KOPT-K1 (cell line): ENCODE data around the gene SCNN1A.

Experiments used
- H3K27ac ChIP-seq: fragments of 200-600 bp; sonication (generic); 2 replicates; pipeline ENCODE4 v1.5.1; 2016; ENCODE audit warnings: antibody characterized with exemption, mild to moderate bottlenecking, low read depth, low read length; ENCODE audit not compliant: poor library complexity, severe bottlenecking
- H3K36me3 ChIP-seq: fragments of 200-600 bp; sonication (generic); 2 replicates; pipeline ENCODE4 v1.5.1; 2017; ENCODE audit warnings: antibody characterized with exemption, mild to moderate bottlenecking, low read length, moderate library complexity; ENCODE audit not compliant: insufficient read depth
- H3K9me3 ChIP-seq: fragments of 200-600 bp; sonication (generic); 2 replicates; pipeline ENCODE4 v1.5.1; 2017; ENCODE audit warnings: antibody characterized with exemption, low read length, mild to moderate bottlenecking; ENCODE audit not compliant: insufficient read depth, poor library complexity, severe bottlenecking

Gene SCNN1A

GRCh38 chr12:6317693-6318439 is 57.5 kb downstream of the SCNN1A start:
- no peaks in the 10 kb centered on the region for H3K36me3 ChIP-seq
- no peak overlapping the region for H3K27ac ChIP-seq
- no peaks in the 10 kb centered on the region for H3K9me3 ChIP-seq

- Histone ChIP-seq H3K9me3 (no peaks in the 10 kb centered on the region), H3K36me3 (no peaks in the 10 kb centered on the region), H3K27ac (no peak overlapping the region)
These were observed 58.3 kb downstream of the SCNN1A start for GRCh38 chr12:6316921-6317692.

GRCh38 chr12:6315704-6316597 is 59.4 kb downstream of the SCNN1A start:
- no peaks in the 10 kb centered on the region for H3K36me3 ChIP-seq
- no peaks in the 10 kb centered on the region for H3K9me3 ChIP-seq
- H3K27ac ChIP-seq, result no peak overlapping the region

DNA sequence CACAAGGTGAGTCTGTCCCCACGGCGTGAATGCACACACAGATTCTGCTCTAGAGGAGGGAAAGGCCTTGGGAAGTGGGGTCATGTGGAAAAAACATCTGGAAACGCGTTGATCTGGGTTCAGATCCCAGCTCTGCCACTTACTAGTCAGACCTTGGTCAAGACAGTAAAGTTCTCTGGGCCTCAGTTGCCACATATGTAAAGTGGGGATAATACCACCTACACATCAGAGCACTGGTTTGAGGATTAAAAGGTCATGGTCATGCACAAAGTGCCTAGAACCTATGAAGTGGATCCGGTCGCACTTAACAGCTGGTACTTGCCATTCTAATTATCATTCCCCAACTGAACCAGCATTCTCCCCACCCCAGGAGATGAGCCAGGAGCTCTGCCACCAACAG is 60.2 kb downstream of the SCNN1A start:
- Histone ChIP-seq H3K9me3 (no peaks in the 10 kb centered on the region), H3K36me3 (no peaks in the 10 kb centered on the region), H3K27ac (no peak overlapping the region)

DNA sequence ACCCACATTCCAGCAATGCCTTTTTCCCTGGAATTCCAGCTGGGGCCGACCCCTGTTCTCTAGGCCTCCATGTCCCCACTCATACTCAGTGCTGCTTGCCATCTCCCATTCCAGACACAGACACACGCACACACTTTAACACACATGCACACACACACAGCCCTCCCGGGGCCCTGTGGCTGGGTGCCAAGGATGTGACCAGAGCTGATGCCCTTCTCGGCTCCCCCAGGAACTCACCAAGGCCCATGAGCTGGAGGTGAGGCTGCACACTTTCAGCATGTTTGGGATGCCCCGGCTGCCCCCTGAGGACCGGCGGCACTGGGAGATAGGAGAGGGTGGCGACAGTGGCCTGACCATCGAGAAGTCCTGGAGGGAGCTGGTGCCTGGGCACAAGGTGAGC is 60.6 kb downstream of the SCNN1A start:
- Histone ChIP-seq H3K27ac (no peak overlapping the region), H3K9me3 (no peaks in the 10 kb centered on the region), H3K36me3 (no peaks in the 10 kb centered on the region)

GRCh38 chr12:6313326-6313940 is 61.9 kb downstream of the SCNN1A start:
- no peaks in the 10 kb centered on the region for H3K36me3 ChIP-seq
- H3K9me3 ChIP-seq, result no peaks in the 10 kb centered on the region
- no peak overlapping the region for H3K27ac ChIP-seq

- Histone ChIP-seq H3K27ac (no peak overlapping the region), H3K36me3 (no peaks in the 10 kb centered on the region), H3K9me3 (no peaks in the 10 kb centered on the region)
These were observed 62.6 kb downstream of the SCNN1A start for GRCh38 chr12:6312529-6313325.

DNA sequence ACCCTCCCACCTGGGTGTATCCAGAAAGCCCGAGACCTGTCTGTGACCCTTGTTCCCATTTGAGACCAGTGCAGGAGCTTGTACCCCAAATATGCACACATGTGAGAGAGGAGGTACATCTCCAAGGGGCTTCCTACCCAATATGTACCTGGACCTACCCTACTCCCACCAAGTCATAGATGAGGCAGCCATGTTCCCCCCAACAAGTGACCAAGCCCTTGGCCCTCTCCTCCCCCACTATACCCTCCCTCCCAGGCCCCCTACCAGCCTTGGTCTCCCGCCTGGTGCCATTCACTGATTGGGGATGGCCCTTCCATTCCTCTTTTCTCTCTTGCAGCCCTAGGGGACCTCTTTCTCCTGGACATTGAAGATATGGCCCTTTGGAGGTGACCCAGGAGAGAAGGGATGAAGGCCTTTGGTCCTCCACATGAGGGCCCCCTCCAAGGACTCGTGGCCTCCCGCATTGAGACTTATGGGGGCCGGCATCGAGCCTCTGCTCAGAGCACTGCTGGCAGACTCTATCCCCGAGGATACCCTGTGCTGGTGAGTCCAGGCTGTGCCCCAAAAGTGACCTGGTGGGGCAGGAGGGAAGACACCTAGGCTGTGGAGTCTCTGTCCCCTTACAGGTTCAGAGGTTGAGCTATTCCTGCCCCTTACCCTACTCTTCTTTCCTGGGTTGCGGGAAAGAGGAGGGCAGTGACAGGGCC is 63.4 kb downstream of the SCNN1A start:
- no peaks in the 10 kb centered on the region for H3K9me3 ChIP-seq
- H3K36me3 ChIP-seq, result no peaks in the 10 kb centered on the region
- no peak overlapping the region for H3K27ac ChIP-seq

DNA sequence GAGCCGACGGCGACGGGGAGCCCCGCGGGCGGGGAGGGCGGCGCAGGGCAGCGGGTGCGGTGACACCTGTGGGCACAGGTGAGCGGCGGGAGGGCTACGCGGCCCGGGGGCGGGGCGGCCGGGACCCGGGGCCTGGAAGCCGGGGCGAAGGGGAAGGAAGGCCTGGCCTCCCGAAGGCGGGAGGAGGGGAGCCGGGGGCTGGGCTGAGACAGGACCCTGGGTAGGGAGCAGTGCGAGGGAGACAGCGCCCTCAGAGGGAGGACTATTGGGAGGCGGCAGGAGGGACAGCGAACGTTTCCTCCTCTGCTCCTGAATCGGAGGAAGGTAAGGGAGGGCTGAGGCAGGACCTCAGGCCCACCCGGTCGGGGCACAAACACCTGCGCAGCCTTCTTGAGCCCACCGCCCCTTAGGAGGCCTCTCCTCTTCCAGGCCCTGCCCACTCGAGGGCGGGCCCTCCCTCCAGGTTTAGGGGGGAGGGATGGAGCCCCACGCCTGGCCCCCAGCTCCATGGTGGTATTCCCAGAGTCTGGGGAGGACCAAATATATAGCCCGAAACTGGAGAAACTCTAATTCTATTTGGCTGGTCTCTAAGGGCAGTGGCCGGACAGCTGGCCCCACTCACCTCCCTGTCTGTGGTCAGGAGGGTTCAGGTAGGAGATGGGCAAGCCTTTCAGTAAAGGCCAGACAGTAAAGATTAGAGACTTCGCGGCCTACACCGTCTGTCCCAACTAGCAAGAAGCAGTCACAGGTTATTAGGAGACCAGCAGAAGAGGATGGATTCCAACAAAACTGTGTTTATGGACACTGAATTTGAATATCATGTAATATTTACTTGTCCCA is 64.4 kb downstream of the SCNN1A start:
- no peaks in the 10 kb centered on the region for H3K9me3 ChIP-seq
- no peak overlapping the region for H3K27ac ChIP-seq
- no peaks in the 10 kb centered on the region for H3K36me3 ChIP-seq

DNA sequence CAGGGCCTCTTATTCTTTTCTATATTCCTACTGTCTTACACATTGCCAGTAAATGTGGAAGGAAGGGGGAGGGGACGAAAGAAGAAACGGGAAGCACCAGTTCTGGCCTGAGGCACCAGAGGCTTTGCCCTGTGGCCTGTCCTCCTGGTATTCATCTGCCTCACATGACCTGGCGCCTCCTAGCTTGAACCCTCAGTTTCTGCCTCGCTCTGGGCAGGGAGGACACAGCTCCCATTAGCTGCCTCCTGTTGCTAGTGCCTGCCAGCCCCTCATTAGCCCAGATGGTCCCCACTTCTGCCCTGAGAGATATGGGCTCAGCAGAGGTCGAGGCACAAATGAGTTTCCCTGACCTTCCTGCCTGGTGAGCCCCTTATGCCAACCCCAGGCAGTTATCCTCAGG is 67.8 kb downstream of the SCNN1A start:
- H3K9me3 ChIP-seq, result no peaks in the 10 kb centered on the region
- no peak overlapping the region for H3K27ac ChIP-seq
- no peaks in the 10 kb centered on the region for H3K36me3 ChIP-seq

DNA sequence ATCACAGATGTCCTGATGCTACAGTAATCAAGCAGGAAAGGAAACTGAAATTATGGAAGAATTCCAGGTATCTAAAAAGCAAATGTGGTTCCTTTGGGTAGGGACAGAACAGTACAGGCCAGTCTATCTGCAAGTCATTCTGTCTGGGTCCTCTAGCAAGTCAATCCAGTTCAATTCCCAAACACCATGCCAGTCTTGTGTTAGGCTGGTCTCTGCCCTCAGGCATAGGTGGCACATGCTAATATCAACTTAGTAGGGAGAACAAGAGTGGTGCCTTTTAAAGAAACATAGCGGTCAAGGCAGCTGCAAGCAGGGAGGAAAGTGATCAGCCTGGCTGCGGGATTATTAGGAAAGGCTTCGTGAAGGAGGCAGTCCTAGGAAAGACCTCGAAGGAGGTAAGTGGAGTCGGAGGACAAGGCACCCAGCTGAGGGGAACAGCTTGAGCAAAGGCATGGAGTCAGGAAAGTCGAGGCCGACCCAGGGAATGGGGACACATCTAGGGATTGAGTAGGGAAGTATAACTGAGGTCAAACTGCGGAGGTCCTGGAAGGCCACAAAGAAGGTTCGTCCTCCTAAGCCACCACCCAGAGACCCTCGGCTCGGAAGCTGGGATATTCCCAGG is 68.7 kb downstream of the SCNN1A start:
- Histone ChIP-seq H3K36me3 (no peaks in the 10 kb centered on the region), H3K27ac (no peak overlapping the region), H3K9me3 (no peaks in the 10 kb centered on the region)

DNA sequence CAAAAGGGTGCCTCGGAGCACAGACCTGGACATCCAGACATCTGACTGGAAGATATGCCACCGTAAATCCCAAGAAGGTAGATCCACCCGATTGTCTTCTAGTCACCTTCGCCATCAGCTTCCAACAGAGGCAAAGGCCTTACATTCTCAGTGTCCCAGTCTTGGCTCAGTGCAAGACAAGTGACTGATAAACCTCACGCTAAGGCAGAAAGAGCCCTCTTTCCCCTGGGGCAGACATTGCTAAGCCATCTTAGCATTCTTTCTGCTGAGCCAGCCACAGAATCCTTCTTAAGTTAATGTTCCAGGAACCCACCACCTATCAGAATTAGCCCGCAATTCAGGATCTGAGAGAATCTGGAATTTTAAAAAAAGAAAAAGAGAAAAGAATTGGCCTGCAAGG is 69.2 kb downstream of the SCNN1A start:
- H3K27ac ChIP-seq, result no peak overlapping the region
- H3K36me3 ChIP-seq, result no peaks in the 10 kb centered on the region
- no peaks in the 10 kb centered on the region for H3K9me3 ChIP-seq

DNA sequence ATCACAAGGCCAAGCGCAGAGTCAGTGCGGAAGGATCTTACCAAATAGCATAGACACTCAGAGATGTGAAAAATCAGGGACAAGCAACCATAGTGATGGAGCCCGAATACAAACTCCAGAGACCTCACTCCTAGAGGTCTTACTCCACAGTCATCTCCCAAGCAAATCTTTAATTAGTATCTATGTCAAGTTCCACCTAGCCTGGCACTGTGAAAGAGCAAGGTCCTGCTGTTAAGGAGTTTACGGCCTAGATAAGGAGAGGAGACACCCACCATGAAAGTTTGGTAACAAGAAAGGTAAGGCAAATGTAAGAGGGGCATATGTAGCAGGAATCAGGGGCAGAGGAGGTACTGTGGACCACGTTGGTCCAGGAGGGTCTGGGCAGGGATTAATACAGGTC is 72.3 kb downstream of the SCNN1A start:
- Histone ChIP-seq H3K9me3 (no peaks in the 10 kb centered on the region), H3K36me3 (no peaks in the 10 kb centered on the region), H3K27ac (no peak overlapping the region)
